ENCODE results near the gene AKAP5. TPM values are rescaled to one million over a fixed set of nuclear protein-coding genes. Genes with fewer than 3 reads are reported as not detected.

The AKAP5 gene
- total RNA-seq, 6 experiments from 2014 or later = 0.12 to 1.0 (median 0.30) TPM

Other genes starting within 250 kb of the AKAP5 start
- under 1 TPM in 1 of 6 experiments, not detected in 5; 0.04 TPM for gene ESR2, start 171.1 kb upstream of the AKAP5 start, total RNA-seq
- gene MTHFD1, start 77.1 kb upstream of the AKAP5 start, total RNA-seq = 100 to 1,000 TPM; 158 to 265 (median 200) TPM
- gene ZBTB25, start 38.3 kb downstream of the AKAP5 start, total RNA-seq = 1 to 10 TPM; 5.5 to 6.2 (median 5.7) TPM
- 10 to 100 TPM; 10.6 to 16.8 (median 14.9) TPM for gene ZBTB1, start 39.3 kb downstream of the AKAP5 start, total RNA-seq
- gene HSPA2, start 75.2 kb downstream of the AKAP5 start, total RNA-seq = 1 to 10 TPM; 1.2 to 9.7 (median 5.0) TPM
- under 1 TPM in 2 of 6 experiments, not detected in 4; 0.16 to 0.40 TPM for gene PPP1R36, start 84.5 kb downstream of the AKAP5 start, total RNA-seq
- 10 to 100 TPM; 25.4 to 49.1 (median 28.0) TPM for gene PLEKHG3, start 238.9 kb downstream of the AKAP5 start, total RNA-seq